HCT116 (cell line): ENCODE measurements around the gene FLNB. TPM values are rescaled to one million over a fixed set of nuclear protein-coding genes. Genes with fewer than 3 reads are reported as not detected.

ENCODE experiments used
- ATAC-seq: fragments of 200-7000 bp; cut with Tn5 transposase; 2 replicates; pipeline ENCODE4 v1.9.1; 2020; ENCODE audit warnings: mild to moderate bottlenecking, moderate library complexity
- BruUV-seq: library from RNA; stranded (reverse); fragments of 400-500 nt; replicated peaks from 2 replicates; lab custom pipeline; 2021; lab: Mats Ljungman, UMichigan
- CTCF ChIA-PET: fragments of 300-600 bp; sonication (Branson Sonifier 250); formaldehyde crosslinking; loops from one replicate; lab custom pipeline; 2021; ENCODE audit warnings: antibody characterized with exemption; lab: Charles Lee
- POLR2A ChIA-PET: fragments of 300-600, 350-600 bp; sonication (Branson Sonifier 250); formaldehyde crosslinking; loops from one replicate; lab custom pipeline; 2021; ENCODE audit warnings: antibody characterized with exemption; lab: Charles Lee
- RAD21 ChIA-PET, 2 experiments: fragments of 300-600 bp; sonication (Branson Sonifier 250); formaldehyde crosslinking; loops; one replicate each; lab custom pipeline; 2023; ENCODE audit warnings: low total read pairs in 2 of 2; ENCODE audit not compliant: uncharacterized antibody in 2 of 2, unreplicated experiment in 2 of 2, low non-redundant PET in 1 of 2; lab: Charles Lee
- DNase-seq: peaks from one replicate; pipeline ENCODE4 v3.0.0-alpha.2; 2010; ENCODE audit warnings: low read depth, low spot score
- H2AFZ ChIP-seq: fragments of 200-600 bp; shearing (Covaris generic), sonication (generic); 2 replicates; pipeline ENCODE4 v1.6.1; 2017; ENCODE audit warnings: low read depth, mixed run types, mixed read lengths, antibody characterized with exemption, low read length; ENCODE audit not compliant: poor library complexity, severe bottlenecking
- H3K27ac ChIP-seq: 2 replicates; pipeline ENCODE4 v1.5.1; 2012; ENCODE audit warnings: low read depth, low read length
- H3K27me3 ChIP-seq: fragments of 200-600 bp; sonication (generic); 2 replicates; pipeline ENCODE4 v1.6.1; 2016; ENCODE audit warnings: mixed run types, low read length, mixed read lengths; ENCODE audit not compliant: insufficient read depth
- H3K36me3 ChIP-seq, 2 experiments: fragments of 200-500 bp in 1 of 2; fragments of 200-600 bp in 1 of 2; sonication (Bioruptor generic) in 1 of 2; sonication (generic) in 1 of 2; 2 replicates each; pipeline versions ENCODE4 v1.5.1 to v1.6.1; 2014 to 2016; ENCODE audit warnings: low read length in 2 of 2, inconsistent platforms in 1 of 2, mixed read lengths in 1 of 2, mixed run types in 1 of 2; ENCODE audit not compliant: insufficient read depth in 2 of 2, control insufficient read depth in 1 of 2
- H3K4me1 ChIP-seq, 2 experiments: fragments of 200-600 bp in 1 of 2; sonication (generic) in 1 of 2; 2 replicates each; pipeline versions ENCODE4 v1.5.1 to v1.6.1; 2012 to 2017; ENCODE audit warnings: low read length in 2 of 2, inconsistent platforms in 1 of 2, mild to moderate bottlenecking in 1 of 2, mixed read lengths in 1 of 2, mixed run types in 1 of 2, moderate library complexity in 1 of 2; ENCODE audit not compliant: insufficient read depth in 2 of 2, control insufficient read depth in 1 of 2
- H3K4me2 ChIP-seq: fragments of 200-600 bp; sonication (generic); 2 replicates; pipeline ENCODE4 v1.6.1; 2017; ENCODE audit warnings: mixed run types, low read length, mixed read lengths
- H3K4me3 ChIP-seq, 2 experiments: fragments of 200-600 bp in 1 of 2; sonication (generic) in 1 of 2; replicated peaks in 1 of 2; 2 replicates each; pipeline ENCODE4 v1.5.1; 2011 to 2016; ENCODE audit warnings: low read length in 2 of 2, control low read depth in 1 of 2, low read depth in 1 of 2, mild to moderate bottlenecking in 1 of 2, mixed read lengths in 1 of 2, mixed run types in 1 of 2
- H3K79me2 ChIP-seq: fragments of 200-600 bp; sonication (generic); 2 replicates; pipeline ENCODE4 v1.6.1; 2017; ENCODE audit warnings: mild to moderate bottlenecking, mixed run types, low read length, moderate library complexity, mixed read lengths; ENCODE audit not compliant: insufficient read depth
- H3K9ac ChIP-seq: fragments of 200-600 bp; sonication (generic); 2 replicates; pipeline ENCODE4 v1.6.1; 2016; ENCODE audit warnings: low read length, mixed read lengths
- H3K9me2 ChIP-seq: fragments of 200-600 bp; sonication (generic), shearing (Covaris generic); 2 replicates; pipeline ENCODE4 v1.6.1; 2017; ENCODE audit warnings: mixed run types, mild to moderate bottlenecking, moderate library complexity; ENCODE audit not compliant: insufficient read depth
- H3K9me3 ChIP-seq, 2 experiments: fragments of 200-500 bp in 1 of 2; fragments of 200-600 bp in 1 of 2; sonication (Bioruptor generic) in 1 of 2; sonication (generic) in 1 of 2; 2 replicates each; pipeline ENCODE4 v1.6.1; 2014 to 2017; ENCODE audit warnings: low read length in 2 of 2, mixed read lengths in 2 of 2, inconsistent platforms in 1 of 2, low read depth in 1 of 2, mild to moderate bottlenecking in 1 of 2, mixed run types in 1 of 2, moderate library complexity in 1 of 2; ENCODE audit not compliant: control insufficient read depth in 1 of 2, insufficient read depth in 1 of 2
- H4K20me1 ChIP-seq: fragments of 200-600 bp; sonication (generic), shearing (Covaris generic); 2 replicates; pipeline ENCODE4 v1.6.1; 2017; ENCODE audit warnings: mixed run types, mild to moderate bottlenecking, moderate library complexity; ENCODE audit not compliant: insufficient read depth
- CBX3 ChIP-seq: IDR thresholded peaks from 2 replicates; pipeline ENCODE4 v1.6.1; 2012; ENCODE audit warnings: low read depth
- ELF1 ChIP-seq: IDR thresholded peaks from 2 replicates; pipeline ENCODE4 v1.6.1; 2012; ENCODE audit warnings: low read depth, borderline replicate concordance
- EZH2 ChIP-seq: fragments of 200-600 bp; sonication (generic); IDR thresholded peaks from 2 replicates; pipeline ENCODE4 v1.6.1; 2017; ENCODE audit warnings: antibody characterized with exemption, mixed run types
- EZH2phosphoT487 ChIP-seq: fragments of 200-600 bp; IDR thresholded peaks from 2 replicates; pipeline ENCODE4 v1.6.1; 2018; ENCODE audit warnings: antibody characterized with exemption, borderline replicate concordance
- FOSL1 ChIP-seq: IDR thresholded peaks from 2 replicates; pipeline ENCODE4 v1.6.1; 2012; ENCODE audit warnings: low read depth
- POLR2A ChIP-seq: IDR thresholded peaks from 2 replicates; pipeline ENCODE4 v1.7.0; 2011; ENCODE audit warnings: borderline replicate concordance; ENCODE audit not compliant: insufficient read depth, insufficient read length; ENCODE audit errors: extremely low read depth
- POLR2AphosphoS5 ChIP-seq: IDR thresholded peaks from 2 replicates; pipeline ENCODE4 v1.6.1; 2011; ENCODE audit warnings: mild to moderate bottlenecking, low read depth, low read length, moderate library complexity
- SRF ChIP-seq: IDR thresholded peaks from 2 replicates; pipeline ENCODE4 v1.6.1; 2012; ENCODE audit warnings: low read depth
- TCF7L2 ChIP-seq: IDR thresholded peaks from 2 replicates; pipeline ENCODE4 v1.7.0; 2011; ENCODE audit warnings: borderline replicate concordance, inconsistent platforms; ENCODE audit not compliant: insufficient read depth, insufficient read length; ENCODE audit errors: extremely low read depth
- YY1 ChIP-seq: IDR thresholded peaks from 2 replicates; pipeline ENCODE4 v1.6.1; 2011; ENCODE audit warnings: low read length, low read depth, moderate library complexity, mild to moderate bottlenecking; ENCODE audit not compliant: insufficient replicate concordance; ENCODE audit errors: extremely low read depth
- ZNF274 ChIP-seq: fragments of 200-500 bp; sonication (Bioruptor generic); IDR thresholded peaks from 2 replicates; pipeline ENCODE4 v1.6.1; 2014; ENCODE audit warnings: mild to moderate bottlenecking, low read depth, low read length, inconsistent platforms
- intact Hi-C: fragments of 100-400 bp; cut with micrococcal nuclease; formaldehyde crosslinking; loops from 2 replicates; pipeline ENCODE4 v1.10.0; 2022
- total RNA-seq: library from RNA; stranded (reverse); gene quantifications from one replicate; pipeline ENCODE4 v1.2.1, GENCODE V29; 2021; ENCODE audit not compliant: unreplicated experiment
- TF ChIP-seq, protein P1 (sequence below): IDR thresholded peaks from 2 replicates; pipeline ENCODE4 v1.6.1; 2012
- TF ChIP-seq, protein P2 (sequence below), 3 experiments: fragments of 200-600 bp in 1 of 3; sonication (generic) in 1 of 3; IDR thresholded peaks in 2 of 3; conservative IDR thresholded peaks in 1 of 3; 2 replicates each; pipeline ENCODE4 v1.5.1; 2012 to 2017; ENCODE audit warnings: low read depth in 2 of 3, low read length in 2 of 3, antibody characterized with exemption in 1 of 3, borderline replicate concordance in 1 of 3, control low read depth in 1 of 3, mild to moderate bottlenecking in 1 of 3, mixed read lengths in 1 of 3, mixed run types in 1 of 3, moderate library complexity in 1 of 3; ENCODE audit not compliant: insufficient read depth in 1 of 3
- TF ChIP-seq, protein P3 (sequence below): IDR thresholded peaks from 2 replicates; pipeline ENCODE4 v1.6.1; 2012

FLNB gene
- total RNA-seq, 1 experiment from 2014 or later: 116 TPM

DNA sequence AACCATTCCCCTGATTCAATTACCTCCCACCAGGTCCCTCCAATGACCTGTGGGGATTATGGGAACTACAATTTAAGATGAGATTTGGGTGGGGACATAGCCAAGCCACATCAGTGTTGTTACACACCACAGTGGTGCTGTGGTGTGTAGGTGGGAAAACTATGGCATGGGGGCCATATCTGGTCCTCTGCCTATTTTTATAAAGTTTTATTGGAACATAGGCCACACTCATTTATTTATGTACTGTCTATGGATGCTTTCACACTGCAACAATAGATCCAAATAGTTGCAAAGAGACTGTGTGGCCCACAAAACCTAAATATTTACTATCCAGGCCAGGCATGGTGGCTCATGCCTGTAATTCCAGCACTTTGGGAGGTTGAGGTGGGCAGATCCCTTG is 46.4 kb downstream of the FLNB start:
- BruUV-seq: no TSS peak
- Histone ChIP-seq H3K4me3 (no peak overlapping the region), H3K9ac (no peak overlapping the region), H3K9me3 (no peaks in the 10 kb centered on the region), H3K27ac (no peak overlapping the region), H2AFZ (no peak overlapping the region), H3K4me2 (no peak overlapping the region), H3K79me2 (peaks cover 82% of the 10 kb centered on the region), H3K4me1 (peaks cover 52 to 78% of the 10 kb centered on the region in 2 experiments), H3K9me2 (no peaks in the 10 kb centered on the region), H3K27me3 (no peaks in the 10 kb centered on the region), H3K36me3 (no peaks in the 10 kb centered on the region), H4K20me1 (no peaks in the 10 kb centered on the region; the same call in 1 of the 2 replicates)
- RAD21 ChIA-PET: no interaction called here
- TF ChIP-seq CBX3 (no peak), EZH2 (no peak), YY1 (no peak), SRF (no peak), POLR2A (no peak), FOSL1 (no peak), POLR2AphosphoS5 (no peak), TCF7L2 (no peak), EZH2phosphoT487 (no peak), ZNF274 (no peak), ELF1 (no peak)
- TF ChIP-seq, protein P1, sequence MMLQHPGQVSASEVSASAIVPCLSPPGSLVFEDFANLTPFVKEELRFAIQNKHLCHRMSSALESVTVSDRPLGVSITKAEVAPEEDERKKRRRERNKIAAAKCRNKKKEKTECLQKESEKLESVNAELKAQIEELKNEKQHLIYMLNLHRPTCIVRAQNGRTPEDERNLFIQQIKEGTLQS: no peak
- TF ChIP-seq, protein P2, sequence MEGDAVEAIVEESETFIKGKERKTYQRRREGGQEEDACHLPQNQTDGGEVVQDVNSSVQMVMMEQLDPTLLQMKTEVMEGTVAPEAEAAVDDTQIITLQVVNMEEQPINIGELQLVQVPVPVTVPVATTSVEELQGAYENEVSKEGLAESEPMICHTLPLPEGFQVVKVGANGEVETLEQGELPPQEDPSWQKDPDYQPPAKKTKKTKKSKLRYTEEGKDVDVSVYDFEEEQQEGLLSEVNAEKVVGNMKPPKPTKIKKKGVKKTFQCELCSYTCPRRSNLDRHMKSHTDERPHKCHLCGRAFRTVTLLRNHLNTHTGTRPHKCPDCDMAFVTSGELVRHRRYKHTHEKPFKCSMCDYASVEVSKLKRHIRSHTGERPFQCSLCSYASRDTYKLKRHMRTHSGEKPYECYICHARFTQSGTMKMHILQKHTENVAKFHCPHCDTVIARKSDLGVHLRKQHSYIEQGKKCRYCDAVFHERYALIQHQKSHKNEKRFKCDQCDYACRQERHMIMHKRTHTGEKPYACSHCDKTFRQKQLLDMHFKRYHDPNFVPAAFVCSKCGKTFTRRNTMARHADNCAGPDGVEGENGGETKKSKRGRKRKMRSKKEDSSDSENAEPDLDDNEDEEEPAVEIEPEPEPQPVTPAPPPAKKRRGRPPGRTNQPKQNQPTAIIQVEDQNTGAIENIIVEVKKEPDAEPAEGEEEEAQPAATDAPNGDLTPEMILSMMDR (IDR thresholded peaks at IDR 0.05 in 2 of 3, conservative IDR thresholded peaks at IDR 0.05 in 1 of 3; ENCODE audit: borderline replicate concordance in 1 of 3, insufficient read depth in 1 of 3, low read depth in 2 of 3, low read length in 2 of 3): no peak
- TF ChIP-seq, protein P3, sequence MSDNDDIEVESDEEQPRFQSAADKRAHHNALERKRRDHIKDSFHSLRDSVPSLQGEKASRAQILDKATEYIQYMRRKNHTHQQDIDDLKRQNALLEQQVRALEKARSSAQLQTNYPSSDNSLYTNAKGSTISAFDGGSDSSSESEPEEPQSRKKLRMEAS: no peak
- POLR2A ChIA-PET: no interaction called here
- DNase-seq (no peak), ATAC-seq (no peak)
- CTCF ChIA-PET: no interaction called here
- intact Hi-C loops: no loop called here
